NOMO-1 treated with dmso at 0.1 percent for 144 hours (cell line): Measurements from ENCODE around the gene OTOA.
"Not testable (repeated sequence)": the region's sequence is repeated elsewhere in the genome, so short reads cannot be mapped to it uniquely, and the experiment has no call there.

Source experiments
- DNase-seq: peaks from one replicate; lab custom pipeline; 2025; ENCODE audit not compliant: unreplicated experiment; lab: John Stamatoyannopoulos, UW

Gene OTOA

GRCh38 chr16:21663889-21664647, at the start of gene OTOA:
TSS of gene OTOA (plus strand) at chr16:21663968. CDS start at chr16:21678515, 14,547 bp downstream.
- no peak for DNase-seq

GRCh38 chr16:21614896-21615295, 48.9 kb upstream of the OTOA start:
- no peak for DNase-seq

- DNase-seq = no peak
Observed at GRCh38 chr16:21617607-21618006, 46.2 kb upstream of the OTOA start.

- DNase-seq = no peak
Observed at GRCh38 chr16:21618281-21618680, 45.5 kb upstream of the OTOA start.

- no peak for DNase-seq
Observed at GRCh38 chr16:21619765-21620425, 43.9 kb upstream of the OTOA start.

- no peak for DNase-seq
Observed at GRCh38 chr16:21620592-21620991, 43.2 kb upstream of the OTOA start.

GRCh38 chr16:21622545-21622944, 41.2 kb upstream of the OTOA start:
- no peak for DNase-seq

GRCh38 chr16:21625026-21625425, 38.7 kb upstream of the OTOA start:
- no peak for DNase-seq

GRCh38 chr16:21626659-21627277, 37.0 kb upstream of the OTOA start:
- DNase-seq = peak; percentile 91

GRCh38 chr16:21628121-21628726, 35.5 kb upstream of the OTOA start:
- no peak for DNase-seq

- DNase-seq = no peak
Observed at GRCh38 chr16:21628772-21629171, 35.0 kb upstream of the OTOA start.

- not testable (repeated sequence) for DNase-seq
Observed at GRCh38 chr16:21629616-21630539, 33.9 kb upstream of the OTOA start.

- DNase-seq = not testable (repeated sequence)
Observed at GRCh38 chr16:21630866-21631265, 32.9 kb upstream of the OTOA start.

- DNase-seq = not testable (repeated sequence)
Observed at GRCh38 chr16:21631376-21631775, 32.4 kb upstream of the OTOA start.

GRCh38 chr16:21631951-21632575, 31.7 kb upstream of the OTOA start:
- DNase-seq = not testable (repeated sequence)

- DNase-seq = no peak
Observed at GRCh38 chr16:21634216-21634615, 29.6 kb upstream of the OTOA start.

GRCh38 chr16:21635694-21636093, 28.1 kb upstream of the OTOA start:
- DNase-seq = not testable (repeated sequence)

GRCh38 chr16:21637032-21637968, 26.5 kb upstream of the OTOA start:
- no peak for DNase-seq

GRCh38 chr16:21638573-21638975, 25.2 kb upstream of the OTOA start:
- no peak for DNase-seq
